Raji (cell line): ENCODE data around the gene ABCC9.

Experiments used
- POLR2A ChIP-seq: IDR thresholded peaks from 2 replicates; pipeline ENCODE4 v1.6.1; 2011; ENCODE audit warnings: low read depth, low read length, control low read depth; ENCODE audit not compliant: insufficient read depth

Gene ABCC9

GRCh38 chr12:21940549-21941505 lies at the start of gene ABCC9:
TSS of gene ABCC9 (minus strand) at chr12:21941426. CDS start at chr12:21936674, 4,752 bp downstream.
- TF ChIP-seq POLR2A, result no peak

- no peak for TF ChIP-seq POLR2A
These were observed 48.7 kb upstream of the ABCC9 start for GRCh38 chr12:21989819-21990412.

- TF ChIP-seq POLR2A, result no peak
These were observed 47.4 kb upstream of the ABCC9 start for GRCh38 chr12:21988619-21989018.

GRCh38 chr12:21987755-21988154 lies 46.5 kb upstream of the ABCC9 start:
- TF ChIP-seq POLR2A, result no peak

GRCh38 chr12:21985155-21985554 lies 43.9 kb upstream of the ABCC9 start:
- no peak for TF ChIP-seq POLR2A

- no peak for TF ChIP-seq POLR2A
These were observed 43.1 kb upstream of the ABCC9 start for GRCh38 chr12:21984375-21984774.

- TF ChIP-seq POLR2A, result no peak
These were observed 41.9 kb upstream of the ABCC9 start for GRCh38 chr12:21983095-21983494.

- no peak for TF ChIP-seq POLR2A
These were observed 39.3 kb upstream of the ABCC9 start for GRCh38 chr12:21980544-21980943.

- no peak for TF ChIP-seq POLR2A
These were observed 34.1 kb upstream of the ABCC9 start for GRCh38 chr12:21975293-21975692.

- no peak for TF ChIP-seq POLR2A
These were observed 32.0 kb upstream of the ABCC9 start for GRCh38 chr12:21973221-21973620.

GRCh38 chr12:21972055-21972454 lies 30.8 kb upstream of the ABCC9 start:
- TF ChIP-seq POLR2A, result no peak

GRCh38 chr12:21971344-21971743 lies 30.1 kb upstream of the ABCC9 start:
- TF ChIP-seq POLR2A, result no peak

GRCh38 chr12:21962821-21963220 lies 21.6 kb upstream of the ABCC9 start:
- no peak for TF ChIP-seq POLR2A

- no peak for TF ChIP-seq POLR2A
These were observed 21.0 kb upstream of the ABCC9 start for GRCh38 chr12:21962236-21962635.

- no peak for TF ChIP-seq POLR2A
These were observed 9.4 kb upstream of the ABCC9 start for GRCh38 chr12:21950649-21951048.

GRCh38 chr12:21949036-21949435 lies 7.8 kb upstream of the ABCC9 start:
- no peak for TF ChIP-seq POLR2A

- TF ChIP-seq POLR2A, result no peak
These were observed 5.8 kb upstream of the ABCC9 start for GRCh38 chr12:21946983-21947382.

GRCh38 chr12:21945002-21945401 lies 3.8 kb upstream of the ABCC9 start:
- TF ChIP-seq POLR2A, result no peak
